ENCODE results near the gene GSTT2. TPM values are rescaled to one million over a fixed set of nuclear protein-coding genes. Genes with fewer than 3 reads are reported as not detected.

GSTT2 gene
- total RNA-seq, 4 donors from 2014 or later, result not detected

DNA sequence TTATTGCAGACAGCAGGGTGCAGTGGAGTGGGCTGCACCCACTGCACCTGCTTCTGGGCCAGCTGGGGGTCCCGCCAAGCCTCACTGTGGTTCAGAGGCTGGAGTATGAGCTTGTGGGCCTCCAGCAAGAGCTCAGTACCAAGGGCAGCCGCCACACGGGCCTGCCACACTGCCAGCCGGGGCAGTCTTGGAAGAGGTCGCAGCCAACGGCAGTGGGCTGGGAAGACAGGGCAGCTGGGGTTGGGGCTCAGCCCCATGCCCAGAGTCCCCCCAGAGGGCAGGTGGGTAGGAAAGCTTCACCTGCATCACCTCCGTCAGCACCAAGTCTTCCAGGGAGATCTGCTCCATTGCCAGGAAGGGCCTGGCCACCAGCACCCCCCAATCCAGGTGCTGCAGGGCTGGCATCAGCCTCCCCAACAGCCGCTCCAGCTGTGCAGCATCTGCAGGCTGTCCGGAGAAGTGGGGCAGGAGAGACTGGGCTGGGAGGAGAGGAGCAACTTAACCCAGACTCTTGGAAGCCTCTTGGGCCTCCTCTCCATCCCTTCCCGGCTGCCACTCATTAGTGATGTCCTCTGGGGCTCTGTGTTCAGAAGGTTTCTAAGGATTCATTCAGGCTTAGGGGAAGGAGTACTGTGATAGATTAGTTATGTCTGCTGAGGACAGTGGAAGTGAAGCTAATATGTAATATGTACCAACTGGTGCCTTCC is 26.4 kb downstream of the GSTT2 start:
- Histone ChIP-seq H3K27ac (no peak overlapping the region), H3K9me3 (no peaks in the 10 kb centered on the region), H3K27me3 (no peaks in the 10 kb centered on the region), H3K4me3 (no peak overlapping the region), H3K4me1 (peaks cover 0 to 13% (median 0%) of the 10 kb centered on the region in 3 donors), H3K36me3 (no peaks in the 10 kb centered on the region)
- intact Hi-C loops (cut with DNase I), result loop anchor here (5.0 kb wide), 1 partner anchor 69 kb away; no protein-coding TSS in a partner anchor
- TF ChIP-seq POLR2A (IDR thresholded peaks at IDR 0.05), result no peak
- TF ChIP-seq, protein P1, sequence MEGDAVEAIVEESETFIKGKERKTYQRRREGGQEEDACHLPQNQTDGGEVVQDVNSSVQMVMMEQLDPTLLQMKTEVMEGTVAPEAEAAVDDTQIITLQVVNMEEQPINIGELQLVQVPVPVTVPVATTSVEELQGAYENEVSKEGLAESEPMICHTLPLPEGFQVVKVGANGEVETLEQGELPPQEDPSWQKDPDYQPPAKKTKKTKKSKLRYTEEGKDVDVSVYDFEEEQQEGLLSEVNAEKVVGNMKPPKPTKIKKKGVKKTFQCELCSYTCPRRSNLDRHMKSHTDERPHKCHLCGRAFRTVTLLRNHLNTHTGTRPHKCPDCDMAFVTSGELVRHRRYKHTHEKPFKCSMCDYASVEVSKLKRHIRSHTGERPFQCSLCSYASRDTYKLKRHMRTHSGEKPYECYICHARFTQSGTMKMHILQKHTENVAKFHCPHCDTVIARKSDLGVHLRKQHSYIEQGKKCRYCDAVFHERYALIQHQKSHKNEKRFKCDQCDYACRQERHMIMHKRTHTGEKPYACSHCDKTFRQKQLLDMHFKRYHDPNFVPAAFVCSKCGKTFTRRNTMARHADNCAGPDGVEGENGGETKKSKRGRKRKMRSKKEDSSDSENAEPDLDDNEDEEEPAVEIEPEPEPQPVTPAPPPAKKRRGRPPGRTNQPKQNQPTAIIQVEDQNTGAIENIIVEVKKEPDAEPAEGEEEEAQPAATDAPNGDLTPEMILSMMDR (IDR thresholded peaks at IDR 0.05), result no peak
- WGBS, 2 donors, result 55 to 78% methylated on average over 2 to 10 of the region's 10 CpGs
- no peak for DNase-seq

DNA sequence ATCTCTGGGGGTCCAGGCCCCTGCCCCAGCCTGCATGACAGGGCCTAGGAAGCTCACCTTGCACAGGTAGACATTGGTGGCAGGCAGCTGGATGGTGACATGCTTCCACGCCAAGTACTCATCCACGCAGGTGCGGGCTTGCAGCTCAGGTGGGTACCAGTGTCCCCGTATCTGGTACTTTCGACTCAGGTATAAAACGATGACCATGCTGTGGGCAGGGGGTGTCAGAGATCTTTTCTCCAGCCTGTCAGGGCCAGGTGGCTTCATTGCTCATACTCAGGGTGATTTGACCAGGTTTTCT is 26.9 kb downstream of the GSTT2 start:
- no peak overlapping the region for H3K4me3 ChIP-seq
- no peaks in the 10 kb centered on the region for H3K9me3 ChIP-seq
- H3K4me1 ChIP-seq, result peaks cover 0 to 16% (median 3%) of the 10 kb centered on the region in 3 donors
- DNase-seq, result no peak
- no peaks in the 10 kb centered on the region for H3K27me3 ChIP-seq
- 74 to 84% methylated on average over 6 of the region's 6 CpGs for WGBS, 2 donors
- TF ChIP-seq POLR2A (IDR thresholded peaks at IDR 0.05), result no peak
- TF ChIP-seq, protein P1 (IDR thresholded peaks at IDR 0.05), result no peak
- H3K27ac ChIP-seq, result no peak overlapping the region
- intact Hi-C loops (cut with DNase I), result loop anchor here (5.0 kb wide), 1 partner anchor 70 kb away; no protein-coding TSS in a partner anchor
- H3K36me3 ChIP-seq, result no peaks in the 10 kb centered on the region

DNA sequence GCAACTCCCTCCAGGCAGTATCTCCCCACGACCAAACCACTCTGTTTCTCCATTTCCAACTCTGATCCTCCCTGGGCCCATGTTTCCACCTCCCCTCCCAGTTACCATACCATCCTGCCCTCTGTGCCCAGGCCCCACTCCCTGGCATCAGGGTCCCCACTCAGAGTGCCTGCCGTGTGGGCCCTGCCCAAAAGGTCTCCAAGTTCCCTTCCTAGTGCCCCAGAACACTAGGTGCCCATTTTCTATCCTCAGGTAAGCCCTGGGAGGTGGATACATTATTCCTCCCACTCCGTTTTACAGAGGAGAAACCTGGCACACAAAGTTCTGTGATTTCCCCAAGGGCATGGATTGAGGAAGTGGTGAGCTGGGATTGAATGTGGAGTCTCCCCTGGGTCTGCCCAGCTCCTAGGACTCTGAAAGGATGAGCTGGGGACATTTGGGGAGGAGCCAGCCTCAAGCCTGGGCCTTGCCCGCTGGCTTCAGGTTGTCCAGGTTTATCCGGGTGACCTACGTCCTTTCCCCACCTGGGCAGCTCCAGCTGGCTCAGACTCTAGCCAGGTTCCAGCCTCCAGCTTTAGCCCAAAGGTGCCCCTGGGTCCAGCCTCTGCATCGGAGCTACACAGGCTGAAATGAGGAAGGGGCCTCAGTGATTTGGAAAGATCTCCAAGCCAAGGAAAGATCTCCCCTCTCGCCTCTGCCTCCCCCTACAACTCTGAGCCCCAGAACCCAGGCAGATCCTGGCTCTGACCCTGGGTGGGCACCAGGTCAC is 27.5 kb downstream of the GSTT2 start:
- no peak for DNase-seq
- Histone ChIP-seq H3K9me3 (no peaks in the 10 kb centered on the region), H3K36me3 (no peaks in the 10 kb centered on the region), H3K4me3 (no peak overlapping the region), H3K4me1 (peaks cover 3 to 22% (median 5%) of the 10 kb centered on the region in 3 donors), H3K27ac (no peak overlapping the region), H3K27me3 (no peaks in the 10 kb centered on the region)
- intact Hi-C loops (cut with DNase I), result loop anchor here (5.0 kb wide), 1 partner anchor 70 kb away; no protein-coding TSS in a partner anchor
- WGBS, 2 donors, result 54% methylated on average over 7 to 8 of the region's 8 CpGs
- no peak for TF ChIP-seq POLR2A (IDR thresholded peaks at IDR 0.05)
- TF ChIP-seq, protein P1 (IDR thresholded peaks at IDR 0.05), result no peak

DNA sequence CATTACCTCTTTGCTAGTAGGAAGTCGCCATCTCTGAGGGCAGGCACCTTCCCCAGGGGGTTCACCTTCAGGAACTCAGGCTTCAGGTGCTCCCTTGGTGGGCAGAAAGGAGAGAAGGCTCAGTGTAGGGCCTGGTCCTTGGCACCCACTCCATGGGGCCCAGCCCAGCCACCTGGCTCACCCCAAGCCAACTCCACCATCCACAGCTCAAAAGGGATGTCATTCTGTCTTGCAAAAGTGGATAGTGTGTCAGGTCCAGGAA is 28.0 kb downstream of the GSTT2 start:
- H3K4me3 ChIP-seq, result no peak overlapping the region
- H3K36me3 ChIP-seq, result no peaks in the 10 kb centered on the region
- no peak for DNase-seq
- whole genome bisulfite sequencing, 2 donors, result 86 to 100% methylated on average over 1 of the region's 1 CpG
- no peaks in the 10 kb centered on the region for H3K9me3 ChIP-seq
- H3K27me3 ChIP-seq, result no peaks in the 10 kb centered on the region
- no peak overlapping the region for H3K27ac ChIP-seq
- intact Hi-C loops (cut with DNase I), result loop anchor here (5.0 kb wide), 1 partner anchor 71 kb away; no protein-coding TSS in a partner anchor
- TF ChIP-seq POLR2A (IDR thresholded peaks at IDR 0.05), result no peak
- TF ChIP-seq, protein P1 (IDR thresholded peaks at IDR 0.05), result no peak
- H3K4me1 ChIP-seq, result peaks cover 3 to 27% (median 11%) of the 10 kb centered on the region in 3 donors
